Measurements from ENCODE around the gene ICE1.

ICE1 gene

DNA sequence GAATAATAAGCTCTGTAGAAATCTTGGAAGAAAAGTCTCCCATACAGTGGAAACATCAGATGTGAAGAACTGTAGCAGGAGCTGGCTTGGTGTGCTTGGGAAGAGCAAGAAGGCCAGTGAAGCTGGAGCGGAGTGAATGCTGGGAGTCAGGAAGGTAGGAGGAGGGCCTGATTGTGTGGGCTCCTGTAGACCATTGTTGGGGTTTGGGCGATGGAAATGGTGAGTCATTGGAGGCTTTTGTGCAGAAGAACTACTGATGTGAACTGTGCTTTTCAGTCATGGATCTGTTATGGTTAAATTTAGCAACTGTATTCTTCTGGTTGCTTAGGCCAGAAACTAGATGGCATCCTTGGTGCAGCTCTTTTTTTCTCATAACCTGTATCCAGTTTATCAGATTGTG, 2.3 kb downstream of the ICE1 start:
- no peak overlapping the region for H3K4me3 ChIP-seq (ENCODE audit: low read depth, low read length)
- peaks cover 3% of the 10 kb centered on the region; the same call in 1 of the 2 replicates for H3K36me3 ChIP-seq
- TF ChIP-seq, protein P1, sequence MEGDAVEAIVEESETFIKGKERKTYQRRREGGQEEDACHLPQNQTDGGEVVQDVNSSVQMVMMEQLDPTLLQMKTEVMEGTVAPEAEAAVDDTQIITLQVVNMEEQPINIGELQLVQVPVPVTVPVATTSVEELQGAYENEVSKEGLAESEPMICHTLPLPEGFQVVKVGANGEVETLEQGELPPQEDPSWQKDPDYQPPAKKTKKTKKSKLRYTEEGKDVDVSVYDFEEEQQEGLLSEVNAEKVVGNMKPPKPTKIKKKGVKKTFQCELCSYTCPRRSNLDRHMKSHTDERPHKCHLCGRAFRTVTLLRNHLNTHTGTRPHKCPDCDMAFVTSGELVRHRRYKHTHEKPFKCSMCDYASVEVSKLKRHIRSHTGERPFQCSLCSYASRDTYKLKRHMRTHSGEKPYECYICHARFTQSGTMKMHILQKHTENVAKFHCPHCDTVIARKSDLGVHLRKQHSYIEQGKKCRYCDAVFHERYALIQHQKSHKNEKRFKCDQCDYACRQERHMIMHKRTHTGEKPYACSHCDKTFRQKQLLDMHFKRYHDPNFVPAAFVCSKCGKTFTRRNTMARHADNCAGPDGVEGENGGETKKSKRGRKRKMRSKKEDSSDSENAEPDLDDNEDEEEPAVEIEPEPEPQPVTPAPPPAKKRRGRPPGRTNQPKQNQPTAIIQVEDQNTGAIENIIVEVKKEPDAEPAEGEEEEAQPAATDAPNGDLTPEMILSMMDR (IDR thresholded peaks at IDR 0.05; ENCODE audit: low read depth, low read length): no peak
- no peak for DNase-seq
- H3K27me3 ChIP-seq (ENCODE audit: insufficient read depth, low read depth, severe bottlenecking): no peaks in the 10 kb centered on the region
- H3K9me3 ChIP-seq (ENCODE audit: severe bottlenecking): no peaks in the 10 kb centered on the region
- no peak overlapping the region for H3K27ac ChIP-seq

DNA sequence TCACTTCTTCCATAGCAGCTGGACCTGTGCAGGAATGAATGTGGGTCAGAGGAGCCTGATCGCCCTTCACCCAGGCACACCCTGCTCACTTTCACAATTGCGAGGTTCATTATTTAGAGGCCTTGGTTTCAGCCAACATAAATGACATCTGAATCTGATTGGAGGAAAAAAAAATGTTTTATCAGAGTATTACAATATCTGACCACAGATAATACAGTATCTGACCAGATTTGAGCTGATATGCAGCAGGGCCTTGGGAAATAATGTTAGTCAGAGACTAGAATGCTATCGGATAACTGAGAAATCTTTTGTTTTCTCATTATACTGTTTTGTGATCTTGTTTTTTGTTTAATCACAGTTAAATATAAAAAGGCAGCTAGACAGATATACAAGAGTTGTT, 7.7 kb downstream of the ICE1 start:
- TF ChIP-seq, protein P1 (IDR thresholded peaks at IDR 0.05; ENCODE audit: low read depth, low read length): no peak
- H3K27ac ChIP-seq: no peak overlapping the region
- H3K27me3 ChIP-seq (ENCODE audit: insufficient read depth, low read depth, severe bottlenecking): no peaks in the 10 kb centered on the region
- no peaks in the 10 kb centered on the region for H3K9me3 ChIP-seq (ENCODE audit: severe bottlenecking)
- 0 out of 2 replicates have a peak, but pooled peaks cover 3% of the 10 kb centered on the region for H3K36me3 ChIP-seq
- H3K4me3 ChIP-seq (ENCODE audit: low read depth, low read length): no peak overlapping the region
- DNase-seq: no peak

DNA sequence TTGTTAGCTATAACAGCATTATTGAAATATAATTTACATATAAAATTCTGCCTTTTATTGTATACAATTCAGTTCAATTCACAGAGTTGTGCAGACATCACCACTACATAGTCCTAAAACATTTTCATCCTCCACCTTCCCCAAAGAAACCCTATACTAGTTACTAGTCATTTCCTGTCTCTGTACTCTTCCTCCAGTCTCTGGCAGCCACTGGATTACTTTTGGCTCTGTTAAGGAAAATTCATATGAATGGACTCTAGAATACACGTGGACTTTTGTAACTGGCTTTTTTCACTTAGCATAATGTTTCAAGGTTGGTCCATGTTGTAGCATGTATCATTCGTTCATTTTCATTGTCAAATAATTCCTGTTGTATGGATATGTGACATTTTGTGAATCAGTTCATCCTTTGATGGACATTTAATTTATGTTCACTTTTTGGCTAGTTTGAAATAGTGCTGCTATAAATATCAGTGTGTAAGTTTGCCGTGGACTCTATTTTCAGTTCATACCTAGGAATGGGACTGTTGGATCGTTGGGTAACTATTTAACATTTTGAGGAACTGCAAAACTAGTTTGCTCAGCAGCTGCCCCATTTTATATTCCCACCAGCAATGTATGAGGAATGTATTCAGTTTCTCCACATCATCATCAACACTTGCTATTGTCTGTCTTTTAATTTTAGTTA, 9.7 kb downstream of the ICE1 start:
- H3K27ac ChIP-seq: no peak overlapping the region
- TF ChIP-seq, protein P1 (IDR thresholded peaks at IDR 0.05; ENCODE audit: low read depth, low read length): no peak
- H3K9me3 ChIP-seq (ENCODE audit: severe bottlenecking): no peaks in the 10 kb centered on the region
- no peak overlapping the region for H3K4me3 ChIP-seq (ENCODE audit: low read depth, low read length)
- DNase-seq: no peak
- peaks cover 6% of the 10 kb centered on the region; the same call in 1 of the 2 replicates for H3K36me3 ChIP-seq
- no peaks in the 10 kb centered on the region for H3K27me3 ChIP-seq (ENCODE audit: insufficient read depth, low read depth, severe bottlenecking)

DNA sequence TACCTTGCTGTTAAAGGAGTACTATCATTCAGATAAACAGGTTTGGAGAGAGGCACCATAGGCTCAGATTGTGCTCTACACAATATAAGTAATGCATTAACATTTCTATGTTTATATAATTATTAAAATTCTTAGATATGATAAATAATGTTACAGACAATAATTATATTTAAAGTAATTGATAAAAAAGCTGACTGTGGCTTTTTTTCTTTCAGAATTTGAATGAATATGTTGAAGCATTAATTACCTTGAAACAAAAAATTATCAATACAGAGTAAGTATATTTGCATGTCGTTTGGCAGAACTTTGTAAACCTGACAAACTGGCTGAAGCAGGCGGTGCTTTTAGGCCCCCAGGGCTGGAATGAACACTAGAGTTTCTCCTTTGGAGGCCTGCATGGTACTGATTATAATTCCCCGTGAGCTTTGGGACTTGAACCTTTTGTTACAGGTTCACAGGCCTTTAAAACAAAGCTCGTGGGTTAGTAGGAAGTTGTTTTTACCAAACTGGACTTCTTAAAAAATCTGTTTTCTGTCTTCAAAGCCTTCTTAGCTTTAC, 13.8 kb downstream of the ICE1 start:
- Histone ChIP-seq H3K4me3 (ENCODE audit: low read depth, low read length) (no peak overlapping the region), H3K27me3 (ENCODE audit: insufficient read depth, low read depth, severe bottlenecking) (no peaks in the 10 kb centered on the region), H3K27ac (no peak overlapping the region), H3K9me3 (ENCODE audit: severe bottlenecking) (no peaks in the 10 kb centered on the region), H3K36me3 (peaks cover 14% of the 10 kb centered on the region)
- no peak for DNase-seq
- TF ChIP-seq, protein P1 (IDR thresholded peaks at IDR 0.05; ENCODE audit: low read depth, low read length): no peak

- H3K27ac ChIP-seq: no peak overlapping the region
- H3K27me3 ChIP-seq (ENCODE audit: insufficient read depth, low read depth, severe bottlenecking): no peaks in the 10 kb centered on the region
- H3K9me3 ChIP-seq (ENCODE audit: severe bottlenecking): no peaks in the 10 kb centered on the region
- DNase-seq: no peak
- TF ChIP-seq, protein P1 (IDR thresholded peaks at IDR 0.05; ENCODE audit: low read depth, low read length): no peak
- peaks cover 19% of the 10 kb centered on the region for H3K36me3 ChIP-seq
- no peak overlapping the region for H3K4me3 ChIP-seq (ENCODE audit: low read depth, low read length)
Observed at GRCh38 chr5:5437227-5438172, 15.0 kb downstream of the ICE1 start.

Measured in WERI-Rb-1 (cell line).